OCI-LY7 (cell line): Measurements from ENCODE around the gene SRL. TPM values are rescaled to one million over a fixed set of nuclear protein-coding genes. Genes with fewer than 3 reads are reported as not detected.
"Not testable (repeated sequence)": the region's sequence is repeated elsewhere in the genome, so short reads cannot be mapped to it uniquely, and the experiment has no call there.

Experiments used
- BruUV-seq: library from RNA; stranded (reverse); fragments of 400-500 nt; replicated peaks from 2 replicates; lab custom pipeline; 2021; lab: Mats Ljungman, UMichigan
- CTCF ChIA-PET: fragments of 300-600 bp; sonication (Branson Sonifier 250); formaldehyde crosslinking; loops from one replicate; lab custom pipeline; 2022; ENCODE audit warnings: antibody characterized with exemption; ENCODE audit not compliant: unreplicated experiment; lab: Charles Lee
- POLR2A ChIA-PET: fragments of 300-600 bp; sonication (Branson Sonifier 250); formaldehyde crosslinking; loops from one replicate; lab custom pipeline; 2022; ENCODE audit warnings: antibody characterized with exemption; lab: Charles Lee
- DNase-seq: peaks from one replicate; pipeline ENCODE4 v3.0.0-alpha.2; 2015; ENCODE audit warnings: low spot score
- H2AFZ ChIP-seq: fragments of 200-600 bp; sonication (generic), shearing (Covaris generic); 2 replicates; pipeline ENCODE4 v1.6.1; 2014; ENCODE audit warnings: mild to moderate bottlenecking, antibody characterized with exemption, low read length, moderate library complexity
- H3K27ac ChIP-seq: fragments of 200-600 bp; sonication (generic); 2 replicates; pipeline ENCODE4 v1.5.1; 2014; ENCODE audit warnings: mixed run types, low read depth, mild to moderate bottlenecking, moderate library complexity, low read length, inconsistent platforms; ENCODE audit not compliant: poor library complexity, severe bottlenecking
- H3K36me3 ChIP-seq: fragments of 200-600 bp; sonication (generic); 2 replicates; pipeline ENCODE4 v1.6.1; 2014; ENCODE audit warnings: mild to moderate bottlenecking, antibody characterized with exemption, low read length, moderate library complexity, mixed read lengths; ENCODE audit not compliant: insufficient read depth
- H3K4me1 ChIP-seq: fragments of 200-600 bp; sonication (generic); 2 replicates; pipeline ENCODE4 v1.5.1; 2014; ENCODE audit warnings: mild to moderate bottlenecking, low read length; ENCODE audit not compliant: insufficient read depth, poor library complexity, severe bottlenecking
- H3K4me2 ChIP-seq: fragments of 200-600 bp; sonication (generic); 2 replicates; pipeline ENCODE4 v1.6.1; 2014; ENCODE audit warnings: mild to moderate bottlenecking, low read length
- H3K4me3 ChIP-seq: fragments of 200-600 bp; sonication (generic); 2 replicates; pipeline ENCODE4 v1.5.1; 2014; ENCODE audit warnings: mild to moderate bottlenecking, low read depth, low read length; ENCODE audit not compliant: poor library complexity, severe bottlenecking
- H3K79me2 ChIP-seq: fragments of 200-600 bp; sonication (generic); 2 replicates; pipeline ENCODE4 v1.6.1; 2016; ENCODE audit warnings: low read depth, mild to moderate bottlenecking, low read length, moderate library complexity, mixed read lengths; ENCODE audit not compliant: insufficient read depth
- H3K9me2 ChIP-seq: fragments of 200-600 bp; sonication (generic); 2 replicates; pipeline ENCODE4 v1.6.1; 2016; ENCODE audit warnings: mild to moderate bottlenecking, low read length, mixed read lengths; ENCODE audit not compliant: insufficient read depth
- H3K9me3 ChIP-seq: fragments of 200-600 bp; sonication (generic); 2 replicates; pipeline ENCODE4 v1.6.1; 2014; ENCODE audit warnings: mild to moderate bottlenecking, mixed run types, low read length, mixed read lengths
- H4K20me1 ChIP-seq: fragments of 200-600 bp; sonication (generic); 2 replicates; pipeline ENCODE4 v1.6.1; 2014; ENCODE audit warnings: mild to moderate bottlenecking, antibody characterized with exemption, low read length, moderate library complexity, mixed read lengths; ENCODE audit not compliant: insufficient read depth
- CTCF ChIP-seq: fragments of 200-600 bp; sonication (generic); conservative IDR thresholded peaks from 2 replicates; pipeline ENCODE4 v1.5.1; 2014; ENCODE audit warnings: mild to moderate bottlenecking, antibody characterized with exemption, low read length, moderate library complexity, mixed read lengths
- EZH2phosphoT487 ChIP-seq: fragments of 200-600 bp; sonication (generic); IDR thresholded peaks from 2 replicates; pipeline ENCODE4 v1.6.1; 2018; ENCODE audit warnings: low read depth, borderline replicate concordance, mild to moderate bottlenecking, mixed run types, antibody characterized with exemption, low read length, moderate library complexity, mixed read lengths
- intact Hi-C: fragments of 100-400 bp; cut with micrococcal nuclease; formaldehyde crosslinking; loops from one replicate; pipeline ENCODE4 v1.10.0; 2022; ENCODE audit not compliant: unreplicated experiment
- total RNA-seq, 2 experiments: library from RNA; depleted of rRNA in 1 of 2; stranded (reverse); fragments of >200 nt in 1 of 2; shearing (Covaris generic) in 1 of 2; gene quantifications; 2 replicates each; pipeline ENCODE4 v1.2.3, GENCODE V29; 2014 to 2022

SRL gene
- total RNA-seq, 2 experiments from 2014 or later, result not detected

GRCh38 chr16:4158143-4159093, 83.5 kb downstream of the SRL start:
- CTCF ChIA-PET, result no interaction called here
- intact Hi-C loops, result loop anchor here (10.0 kb wide), 1 partner anchor 64 kb away; no protein-coding TSS in a partner anchor
- Histone ChIP-seq H3K27ac (no peak overlapping the region), H3K4me3 (no peak overlapping the region), H3K36me3 (no peaks in the 10 kb centered on the region), H3K79me2 (no peaks in the 10 kb centered on the region), H3K9me3 (no peaks in the 10 kb centered on the region), H3K9me2 (no peaks in the 10 kb centered on the region), H3K4me2 (no peak overlapping the region), H3K4me1 (no peaks in the 10 kb centered on the region), H2AFZ (no peak overlapping the region), H4K20me1 (no peaks in the 10 kb centered on the region)
- POLR2A ChIA-PET, result interaction anchor here (0.6 kb wide), 1 partner anchor 24 kb away, joined by 4 read pairs; no protein-coding TSS in a partner anchor
- DNase-seq, result no peak
- TF ChIP-seq EZH2phosphoT487, result no peak
- no peak for TF ChIP-seq CTCF
- no TSS peak for BruUV-seq

DNA sequence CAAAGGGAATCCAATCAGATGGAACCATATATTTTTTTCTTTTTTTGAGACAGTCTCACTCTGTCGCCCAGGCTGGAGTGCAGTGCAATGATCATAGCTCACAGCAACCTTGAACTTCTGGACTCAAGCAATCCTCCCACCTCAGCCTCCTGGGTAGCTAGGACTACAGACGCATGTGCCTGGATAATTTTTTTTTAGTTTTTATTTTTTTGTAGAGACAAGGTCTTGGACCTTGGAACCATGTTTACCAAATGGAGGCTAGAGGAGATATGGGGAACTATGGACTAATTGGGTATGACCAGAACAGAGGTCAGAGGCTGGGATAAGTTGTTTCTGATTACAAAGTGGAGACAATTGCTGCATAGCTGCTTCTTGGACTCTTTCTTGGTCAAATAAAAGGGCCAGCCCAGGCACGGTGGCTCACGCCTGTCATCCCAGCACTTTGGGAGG, 84.5 kb downstream of the SRL start:
- no peaks in the 10 kb centered on the region for H3K79me2 ChIP-seq
- H3K4me1 ChIP-seq, result no peaks in the 10 kb centered on the region
- H3K36me3 ChIP-seq, result no peaks in the 10 kb centered on the region
- no peaks in the 10 kb centered on the region for H3K9me3 ChIP-seq
- no peak overlapping the region for H3K4me2 ChIP-seq
- no peak for TF ChIP-seq CTCF
- no peak for TF ChIP-seq EZH2phosphoT487
- no peaks in the 10 kb centered on the region for H3K9me2 ChIP-seq
- no peak overlapping the region for H3K27ac ChIP-seq
- intact Hi-C loops, result loop anchor here (10.0 kb wide), 1 partner anchor 63 kb away; no protein-coding TSS in a partner anchor
- ChIA-PET CTCF (no interaction called here), POLR2A (interaction anchor here (0.6 kb wide), 1 partner anchor 23 kb away, joined by 4 read pairs; no protein-coding TSS in a partner anchor)
- no TSS peak for BruUV-seq
- no peak overlapping the region for H3K4me3 ChIP-seq
- no peak for DNase-seq
- H4K20me1 ChIP-seq, result no peaks in the 10 kb centered on the region
- no peak overlapping the region for H2AFZ ChIP-seq

GRCh38 chr16:4156503-4156902, 85.4 kb downstream of the SRL start:
- H4K20me1 ChIP-seq, BruUV-seq, H3K27ac ChIP-seq, H3K4me3 ChIP-seq, H3K4me2 ChIP-seq, DNase-seq, CTCF ChIA-PET, H3K9me2 ChIP-seq, H2AFZ ChIP-seq, H3K4me1 ChIP-seq, H3K9me3 ChIP-seq, H3K36me3 ChIP-seq, POLR2A ChIA-PET, H3K79me2 ChIP-seq: not testable (repeated sequence)
- intact Hi-C loops, result loop anchor here (10.0 kb wide), 1 partner anchor 62 kb away; no protein-coding TSS in a partner anchor

- H3K4me3 ChIP-seq, H3K9me3 ChIP-seq, H3K79me2 ChIP-seq, CTCF ChIA-PET, BruUV-seq, H3K9me2 ChIP-seq, H3K36me3 ChIP-seq, H3K4me1 ChIP-seq, DNase-seq, H3K27ac ChIP-seq, H2AFZ ChIP-seq, H3K4me2 ChIP-seq, H4K20me1 ChIP-seq: not testable (repeated sequence)
- intact Hi-C loops, result loop anchor here (10.0 kb wide), 1 partner anchor 59 kb away; no protein-coding TSS in a partner anchor
- POLR2A ChIA-PET, result interaction anchor here (0.7 kb wide), 1 partner anchor 21 kb away, joined by 4 read pairs; no protein-coding TSS in a partner anchor
Measured at GRCh38 chr16:4153364-4153763, 88.5 kb downstream of the SRL start.
